Hematopoietic multipotent progenitor cell treated with erythropoietin and hydrocortisone succinate and interleukin-3 and kit ligand, for 4 days (in vitro differentiated cells): ENCODE measurements around the gene RAPGEF4.

Experiments
- DNase-seq: peaks from one replicate; pipeline ENCODE4 v3.0.0-alpha.2; 2015

Gene RAPGEF4

DNA sequence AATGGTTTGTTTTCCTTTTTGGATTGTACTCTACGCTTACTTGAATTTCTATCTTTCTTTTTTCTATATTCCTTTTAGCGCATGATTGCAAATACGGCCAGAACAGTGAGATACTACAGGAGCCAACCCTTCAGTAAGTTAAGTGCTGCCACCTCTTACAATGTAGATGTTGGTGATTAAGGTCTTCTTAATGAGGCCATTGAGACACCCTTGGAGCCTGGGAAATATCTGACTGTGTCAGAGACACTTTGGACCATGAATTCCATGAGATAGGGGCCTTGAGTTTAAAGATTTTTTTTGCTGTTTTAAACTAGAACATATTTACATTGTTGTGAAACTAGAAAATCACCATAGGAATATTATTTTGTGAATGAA is 312.9 kb downstream of the RAPGEF4 start:
- DNase-seq: no peak

DNA sequence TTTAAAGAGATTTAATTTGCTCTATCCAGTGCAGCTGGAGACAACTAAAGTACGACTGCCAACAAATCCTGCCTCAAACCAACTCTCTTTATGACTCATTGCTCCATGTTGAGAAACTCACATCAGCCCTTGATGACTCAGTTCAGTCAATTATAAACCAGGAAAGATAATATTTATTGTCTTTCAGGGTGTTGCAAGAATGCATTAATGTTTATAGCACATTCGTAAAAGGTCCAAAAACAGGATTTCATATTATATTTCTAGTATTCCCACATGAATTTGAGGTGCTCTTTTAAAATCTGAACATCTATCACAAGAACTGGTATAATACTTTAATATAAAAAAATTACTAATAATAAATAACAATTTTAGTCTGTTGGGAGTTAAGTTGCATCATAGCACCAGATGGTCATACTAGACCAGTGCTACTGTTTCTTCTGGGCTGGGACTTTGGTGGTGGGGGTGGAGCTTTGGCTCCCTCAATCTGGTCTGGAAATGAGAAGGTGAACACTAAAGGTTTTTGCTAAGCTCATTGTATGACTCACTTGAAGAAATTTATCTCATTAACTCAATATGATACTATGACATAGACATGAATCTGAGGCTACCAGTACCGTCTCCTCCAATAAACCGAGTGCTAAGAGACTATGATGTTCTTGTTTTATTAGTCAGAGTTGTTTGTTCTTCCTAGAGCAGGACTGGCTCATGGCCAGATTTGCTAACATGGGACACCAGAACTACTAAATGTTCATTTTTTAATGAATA is 313.4 kb downstream of the RAPGEF4 start:
- peak; percentile 73 for DNase-seq

DNA sequence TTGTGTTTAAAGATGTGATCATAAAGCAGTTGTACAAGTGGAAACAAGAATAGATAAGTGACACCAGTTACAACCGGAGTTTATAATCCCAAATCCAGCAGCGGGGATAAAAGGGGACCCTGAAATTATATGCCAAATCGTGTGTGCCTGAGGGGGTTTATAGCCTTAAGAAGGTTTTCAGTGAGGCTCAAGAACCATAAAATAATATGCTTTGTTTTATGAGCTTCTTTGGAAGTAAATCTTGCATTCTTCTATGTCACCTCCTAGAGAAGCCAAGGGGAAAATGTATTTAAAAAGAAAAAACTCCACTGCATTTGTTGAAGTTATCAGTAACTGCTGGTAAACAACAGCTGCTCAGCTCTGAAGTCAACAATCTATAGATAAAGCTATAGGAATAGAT is 314.2 kb downstream of the RAPGEF4 start:
- no peak for DNase-seq

DNA sequence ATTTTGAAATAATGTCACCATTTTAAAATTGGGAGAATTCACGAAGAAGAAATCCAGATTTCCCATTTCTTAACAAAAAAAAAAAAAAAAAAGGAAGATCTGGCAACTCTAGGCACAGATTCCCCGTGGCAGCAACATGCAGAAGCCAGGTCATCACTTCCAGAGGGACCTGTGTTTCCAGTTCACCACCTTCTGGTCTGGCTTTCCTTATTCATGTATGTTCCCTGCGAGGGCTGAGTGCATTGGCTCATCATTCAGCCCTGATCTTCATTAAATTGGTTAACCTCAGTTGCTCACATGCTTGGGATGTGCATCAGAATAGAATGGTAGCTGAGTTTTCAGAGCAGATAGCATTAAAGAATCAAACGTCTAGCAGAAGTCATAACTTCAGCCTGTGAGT is 315.0 kb downstream of the RAPGEF4 start:
- DNase-seq: no peak

DNA sequence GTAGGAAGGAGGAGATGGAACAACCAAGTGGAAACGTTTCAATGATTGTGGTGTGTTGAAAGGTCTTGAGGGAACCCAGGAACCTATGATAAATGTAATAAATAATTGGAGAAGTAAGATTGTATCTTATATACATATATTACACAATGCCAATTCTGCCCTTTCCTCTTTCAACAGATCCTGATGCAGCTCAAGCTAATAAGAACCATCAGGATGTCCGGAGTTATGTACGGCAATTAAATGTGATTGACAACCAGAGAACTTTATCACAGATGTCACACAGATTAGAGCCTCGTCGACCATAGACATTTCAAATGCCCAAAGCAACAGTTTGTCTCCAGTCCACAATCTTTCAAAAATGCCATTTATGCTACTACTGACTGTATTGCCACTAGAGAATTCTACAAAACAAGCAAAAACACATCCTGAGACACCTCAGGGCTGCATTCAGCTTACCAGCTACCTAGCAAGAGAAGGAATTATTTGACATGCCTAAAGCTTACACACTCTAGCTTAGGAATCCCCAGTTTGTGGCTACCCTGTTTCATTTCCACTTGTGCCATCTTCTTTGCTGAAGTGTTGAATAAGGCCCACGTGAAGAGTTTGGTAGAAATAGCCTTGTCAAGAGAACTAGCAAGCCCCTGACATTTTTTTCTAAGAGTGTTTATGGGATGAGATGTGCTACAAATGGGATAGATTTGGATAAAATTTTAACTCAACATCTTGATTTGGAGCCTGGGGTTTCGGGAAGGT is 316.0 kb downstream of the RAPGEF4 start:
- peak; percentile 69 for DNase-seq

DNA sequence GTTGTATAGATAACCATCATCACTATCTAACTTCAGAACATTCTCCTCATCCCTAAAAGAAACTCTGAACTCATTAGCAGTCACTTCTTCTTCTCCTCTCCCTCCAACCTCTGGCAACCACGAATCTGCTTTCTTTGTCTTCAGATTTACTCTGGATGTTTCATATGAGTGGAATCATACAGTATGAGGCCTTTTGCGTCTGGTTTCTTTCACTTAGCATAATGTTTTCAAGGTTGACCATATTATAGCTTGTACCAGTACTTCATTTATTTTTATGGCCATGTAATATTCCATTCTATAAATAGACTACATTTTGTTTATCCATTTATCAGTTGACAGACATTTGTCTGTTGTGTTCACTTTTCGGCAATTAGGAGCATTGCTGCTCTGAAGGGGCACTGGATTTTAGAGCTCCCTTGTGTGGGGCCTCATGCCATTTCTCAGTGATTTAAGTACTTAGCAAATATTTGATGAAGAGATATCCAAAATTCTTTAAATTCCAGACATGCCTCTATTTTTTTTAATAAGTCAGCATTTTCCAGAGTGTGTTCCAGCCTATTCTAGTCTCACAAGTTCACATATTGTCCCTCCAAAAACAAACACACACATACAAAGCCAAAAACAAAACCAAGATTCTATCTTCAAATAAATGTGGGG is 317.5 kb downstream of the RAPGEF4 start:
- DNase-seq: no peak

DNA sequence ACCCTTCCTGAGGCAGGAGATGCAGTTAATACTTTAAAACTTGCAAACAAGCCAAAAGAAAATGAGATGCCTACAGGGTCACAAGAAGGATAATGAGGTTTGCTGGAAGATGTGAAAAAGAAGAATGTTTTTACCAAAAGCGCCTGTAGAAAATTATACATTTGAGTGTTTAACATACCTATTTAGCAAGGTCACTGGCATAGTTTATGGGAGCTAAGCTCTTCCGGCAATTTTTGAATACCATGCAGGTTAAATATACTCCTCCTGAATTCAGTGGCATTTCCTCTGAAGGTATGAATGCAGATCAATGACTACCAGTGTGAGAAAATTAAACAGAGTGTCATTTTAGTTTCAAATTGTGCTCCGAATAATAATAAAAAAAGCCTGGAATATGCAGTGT is 318.8 kb downstream of the RAPGEF4 start:
- no peak for DNase-seq

DNA sequence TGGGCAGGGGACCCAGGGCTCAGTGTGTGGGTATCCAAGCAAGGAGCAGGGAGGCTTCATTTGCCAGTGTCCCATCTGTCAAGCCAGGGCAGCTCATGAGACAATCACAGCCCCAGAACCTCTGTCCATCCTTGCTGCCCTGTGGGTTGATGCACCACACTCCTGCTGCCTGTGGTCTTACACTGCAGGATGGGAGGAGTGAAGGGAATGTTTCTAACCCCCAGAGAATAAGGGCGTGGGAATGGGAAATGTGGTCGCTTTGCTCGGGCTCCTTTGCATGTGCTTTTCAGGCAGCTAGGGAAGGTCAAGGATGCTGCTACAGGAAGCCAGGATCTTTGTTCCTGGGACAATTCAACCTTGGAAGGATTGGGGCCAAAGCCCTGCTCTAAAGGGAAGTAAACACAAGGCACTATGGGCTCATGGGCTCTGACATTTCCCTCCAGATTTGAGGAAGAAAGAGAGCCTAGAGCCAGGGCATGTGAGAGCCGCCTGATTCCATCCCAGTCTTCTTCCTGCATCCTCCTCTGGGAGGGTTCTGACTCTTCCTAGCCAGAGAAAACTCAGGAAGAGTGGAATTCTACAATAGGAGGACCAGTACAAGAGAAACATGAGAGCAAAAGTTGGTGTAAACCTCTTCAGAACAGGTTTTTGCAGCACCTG is 321.2 kb downstream of the RAPGEF4 start:
- no peak for DNase-seq

DNA sequence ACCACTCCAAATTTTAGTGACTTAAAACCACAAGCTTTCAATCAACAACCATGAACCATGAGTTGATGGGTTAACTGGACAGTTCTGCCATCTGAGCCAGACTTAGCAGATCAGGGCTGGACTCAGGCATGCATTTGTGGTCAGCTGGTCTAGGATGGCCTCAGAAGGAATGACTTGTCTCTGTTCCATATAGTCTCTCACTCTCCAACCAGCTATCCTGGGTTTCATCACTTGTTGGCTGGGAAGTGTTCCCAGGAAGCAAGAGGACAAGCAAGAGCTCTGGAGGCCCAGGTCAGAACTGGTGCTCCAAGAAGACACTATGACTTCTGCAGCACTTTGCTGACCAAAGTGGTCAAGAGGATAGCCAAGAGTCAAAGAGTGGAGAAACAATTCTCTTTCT is 322.5 kb downstream of the RAPGEF4 start:
- no peak for DNase-seq

DNA sequence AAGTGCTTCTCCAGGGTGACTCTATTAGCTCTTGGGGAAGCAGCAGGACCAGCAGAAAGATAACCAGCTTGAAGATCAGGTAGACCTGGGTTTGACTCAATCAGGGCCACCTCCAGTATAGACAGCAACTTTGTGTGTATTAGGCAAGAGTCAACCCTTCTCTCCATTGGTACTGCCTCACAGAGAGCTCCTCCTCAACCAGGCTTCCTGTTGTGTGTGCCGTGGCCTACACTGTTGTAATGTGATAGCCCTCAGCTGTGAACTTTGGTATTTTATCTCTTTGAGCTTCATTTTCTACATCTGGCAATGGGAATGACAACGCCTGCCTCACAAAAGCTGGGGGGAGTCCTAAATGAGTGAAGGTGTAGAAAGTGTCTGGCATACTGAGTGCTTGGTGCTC is 323.0 kb downstream of the RAPGEF4 start:
- DNase-seq: peak; percentile 62

DNA sequence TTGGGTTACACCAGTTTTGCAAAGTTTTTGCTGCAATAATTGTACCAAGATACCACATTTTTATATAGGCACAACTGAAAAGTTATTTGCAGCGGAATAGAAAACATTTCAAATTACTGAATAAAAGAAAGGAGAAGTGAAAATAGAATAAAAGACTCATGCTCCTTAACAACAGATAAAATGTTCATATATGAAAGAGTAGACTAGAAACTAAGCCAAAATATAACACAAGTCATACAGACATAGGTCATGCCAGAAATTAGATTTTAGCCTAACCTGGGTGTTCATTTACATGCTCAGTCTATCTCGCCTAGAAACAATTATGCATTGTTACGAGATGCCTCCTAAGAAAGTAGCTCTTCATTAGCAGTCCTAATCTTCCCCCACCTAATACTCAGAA is 323.6 kb downstream of the RAPGEF4 start:
- no peak for DNase-seq

DNA sequence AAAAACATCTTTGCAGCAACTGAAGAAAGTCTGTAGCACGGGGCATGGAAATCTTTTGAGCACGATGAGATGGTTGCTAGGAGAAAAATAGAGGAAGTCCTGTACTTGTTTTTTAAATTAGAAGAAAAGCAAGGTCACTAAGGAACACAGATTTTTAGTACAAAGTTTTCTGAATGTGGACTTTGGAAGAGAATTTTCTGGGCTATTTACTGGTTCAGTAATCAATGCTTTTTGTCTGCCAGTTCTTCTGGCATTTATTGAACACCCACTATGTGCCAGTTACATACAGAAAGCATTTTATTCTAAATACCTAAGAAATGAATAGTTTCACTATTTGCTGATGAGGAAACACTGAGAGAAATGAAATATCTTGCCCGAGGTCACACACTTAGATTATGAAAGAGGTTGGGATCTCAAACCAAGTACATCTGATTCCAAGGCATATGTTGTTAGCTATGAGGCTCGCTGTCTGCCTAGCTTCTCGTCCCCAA is 324.4 kb downstream of the RAPGEF4 start:
- DNase-seq: peak; percentile 46

DNA sequence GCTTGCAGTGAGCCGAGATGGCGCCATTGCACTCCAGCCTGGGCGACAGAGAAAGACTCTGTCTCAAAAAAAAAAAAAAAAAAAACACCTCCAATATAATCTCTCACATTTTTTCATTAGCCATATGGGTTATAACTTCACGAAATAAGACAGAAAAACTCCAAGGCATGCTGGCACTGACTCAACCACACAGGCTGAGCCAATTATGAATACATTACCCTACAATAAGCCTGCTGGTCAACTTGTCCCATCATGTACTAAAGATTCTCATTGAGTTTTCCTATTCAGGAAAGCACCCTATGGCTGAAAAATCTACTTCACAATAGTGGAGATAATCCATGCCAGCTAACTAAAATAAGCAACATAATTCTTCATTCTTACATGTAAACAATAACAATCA is 327.2 kb downstream of the RAPGEF4 start:
- DNase-seq: no peak

DNA sequence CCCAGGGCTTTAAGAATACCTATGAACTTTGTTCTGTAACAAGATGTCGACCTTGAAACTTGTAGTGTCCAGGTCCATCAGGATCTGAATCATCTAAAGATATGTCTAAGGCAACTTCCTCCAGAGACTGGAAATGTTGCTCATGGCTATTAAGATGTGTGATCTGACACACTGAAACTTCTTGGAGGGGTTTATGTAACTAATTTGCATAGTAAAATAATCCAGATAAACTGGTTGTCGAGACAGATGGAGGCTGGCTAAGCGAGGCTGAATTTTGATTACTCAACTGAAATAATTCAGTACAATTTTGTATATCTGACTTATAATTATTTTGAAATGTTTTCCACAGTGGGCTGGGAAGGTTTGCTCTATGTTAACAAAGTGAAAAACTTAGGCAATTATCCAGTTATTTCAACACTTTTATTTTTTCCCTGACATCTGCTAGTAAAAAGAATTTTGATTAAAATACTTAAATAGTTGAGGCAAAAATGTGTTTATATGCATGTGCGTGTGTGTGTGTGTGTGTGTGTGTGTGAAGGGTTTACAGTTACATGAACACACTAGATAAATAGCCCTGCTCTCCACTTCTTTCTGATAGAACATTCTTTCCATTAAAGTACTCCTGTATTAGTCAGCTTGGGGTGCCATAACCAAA is 328.6 kb downstream of the RAPGEF4 start:
- no peak for DNase-seq

DNA sequence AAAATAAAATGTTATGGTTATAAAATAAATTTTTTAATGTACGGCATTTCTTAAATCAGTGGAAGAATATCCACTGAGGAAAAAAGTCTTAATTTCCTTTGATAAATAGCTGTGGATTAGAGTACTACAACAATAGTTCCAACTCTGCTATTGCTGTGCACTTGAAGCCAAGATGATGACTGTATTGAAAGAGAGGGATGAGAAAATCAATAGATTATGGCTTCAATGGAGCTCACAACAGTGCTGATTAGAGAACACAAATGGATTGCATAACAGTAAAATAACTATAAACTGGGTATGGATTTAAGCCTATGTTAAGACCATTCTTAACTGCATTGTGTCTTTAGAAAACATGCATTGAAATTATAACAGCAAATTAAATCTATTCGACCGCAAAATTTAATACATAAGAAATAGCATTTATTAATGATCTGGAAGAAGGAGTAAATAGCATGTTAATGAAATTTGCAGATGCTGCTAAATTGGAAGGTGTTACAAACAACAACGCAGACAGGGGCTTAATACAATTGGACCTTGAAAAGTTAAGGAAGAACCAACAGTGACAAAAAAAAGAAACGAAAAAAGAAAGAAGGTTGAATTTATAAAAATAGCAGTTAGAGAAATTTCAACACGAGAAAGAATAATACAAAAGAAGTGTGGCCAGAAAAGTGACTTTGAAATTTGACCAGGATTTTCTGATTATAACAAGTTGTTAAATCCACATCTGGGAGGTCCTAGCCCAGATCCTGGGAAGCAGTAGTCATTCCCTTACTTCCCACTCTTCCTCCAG is 331.4 kb downstream of the RAPGEF4 start:
- no peak for DNase-seq

DNA sequence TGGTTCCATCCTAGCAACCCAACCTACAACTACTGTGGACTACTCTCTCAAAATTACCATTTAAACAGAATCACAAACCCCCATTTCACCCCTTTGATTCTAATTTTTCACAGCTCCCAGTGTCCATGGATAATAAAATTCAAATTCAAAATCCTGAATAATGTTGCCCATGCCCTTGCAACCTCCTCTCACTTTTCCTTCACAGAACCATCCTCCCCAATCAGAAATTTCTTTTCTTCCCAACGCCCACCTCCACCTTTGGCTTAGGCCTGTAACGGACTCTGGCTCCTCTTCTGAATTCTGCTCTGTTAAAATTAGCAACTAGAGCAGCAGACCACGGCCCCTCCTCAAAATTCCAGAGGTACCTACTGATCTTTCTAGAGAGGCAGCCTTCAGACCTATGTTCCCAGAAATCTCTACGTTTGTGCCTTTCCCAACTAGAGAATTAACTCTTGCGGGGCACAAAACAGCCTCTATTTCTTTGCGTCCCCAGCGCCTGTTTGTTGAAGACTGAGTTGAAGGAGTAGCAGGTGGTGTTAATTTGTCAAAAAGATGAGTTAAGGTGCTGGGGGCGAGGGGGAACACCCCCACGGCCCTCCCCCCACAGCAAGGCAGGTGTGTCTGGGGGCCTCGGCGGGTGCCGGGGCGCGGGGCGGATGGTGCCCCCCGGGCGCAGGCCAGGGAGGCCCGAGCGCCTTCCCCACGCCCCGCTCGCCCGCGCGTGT is 339.6 kb downstream of the RAPGEF4 start:
- no peak for DNase-seq

DNA sequence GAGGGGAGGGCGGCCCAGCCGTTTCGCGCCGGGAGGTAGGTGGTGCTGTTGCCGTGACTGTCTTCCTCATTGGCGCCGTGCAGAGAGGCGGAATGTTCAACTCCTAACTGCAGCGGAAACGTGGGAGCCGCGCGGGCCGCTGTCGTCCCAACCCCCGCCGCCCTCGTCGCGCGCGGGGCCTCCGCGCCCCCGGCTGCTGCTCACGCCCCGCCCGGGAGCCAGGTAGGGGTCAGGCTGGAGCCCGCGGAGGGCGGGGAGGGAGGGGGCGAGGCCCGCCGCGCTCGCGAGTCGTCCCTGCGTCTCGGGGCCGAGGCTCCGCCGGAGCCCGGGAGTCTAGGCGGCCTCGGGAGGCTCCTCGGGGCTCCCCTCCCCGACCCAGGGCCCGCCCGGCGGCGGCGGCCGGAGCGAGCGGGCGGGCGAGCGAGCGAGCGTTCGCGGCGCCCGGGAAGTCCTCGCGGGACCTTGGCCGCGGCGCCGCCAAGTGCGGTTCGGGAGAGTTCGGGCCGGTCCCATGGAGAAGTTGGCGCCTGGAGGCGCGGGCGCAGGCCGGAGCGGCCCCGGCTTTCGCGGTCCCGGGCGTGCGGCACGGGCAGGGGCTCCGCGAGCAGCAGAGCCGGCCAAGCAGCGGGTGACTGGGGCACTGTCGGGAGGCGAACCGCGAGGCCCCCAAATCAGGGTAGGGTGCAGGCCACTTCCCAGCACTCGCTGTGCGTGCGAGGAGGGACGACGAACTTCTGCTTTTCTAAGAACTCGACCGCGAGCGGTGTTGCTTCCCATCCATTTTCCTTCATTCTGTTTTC is 340.3 kb downstream of the RAPGEF4 start, which contains the start of gene MAP3K20:
MAP3K20 (plus strand) TSS at position 66 of the 800 bp plus-strand sequence. CDS start 15,186 bp downstream, outside the sequence.
- DNase-seq: peak; percentile 90

DNA sequence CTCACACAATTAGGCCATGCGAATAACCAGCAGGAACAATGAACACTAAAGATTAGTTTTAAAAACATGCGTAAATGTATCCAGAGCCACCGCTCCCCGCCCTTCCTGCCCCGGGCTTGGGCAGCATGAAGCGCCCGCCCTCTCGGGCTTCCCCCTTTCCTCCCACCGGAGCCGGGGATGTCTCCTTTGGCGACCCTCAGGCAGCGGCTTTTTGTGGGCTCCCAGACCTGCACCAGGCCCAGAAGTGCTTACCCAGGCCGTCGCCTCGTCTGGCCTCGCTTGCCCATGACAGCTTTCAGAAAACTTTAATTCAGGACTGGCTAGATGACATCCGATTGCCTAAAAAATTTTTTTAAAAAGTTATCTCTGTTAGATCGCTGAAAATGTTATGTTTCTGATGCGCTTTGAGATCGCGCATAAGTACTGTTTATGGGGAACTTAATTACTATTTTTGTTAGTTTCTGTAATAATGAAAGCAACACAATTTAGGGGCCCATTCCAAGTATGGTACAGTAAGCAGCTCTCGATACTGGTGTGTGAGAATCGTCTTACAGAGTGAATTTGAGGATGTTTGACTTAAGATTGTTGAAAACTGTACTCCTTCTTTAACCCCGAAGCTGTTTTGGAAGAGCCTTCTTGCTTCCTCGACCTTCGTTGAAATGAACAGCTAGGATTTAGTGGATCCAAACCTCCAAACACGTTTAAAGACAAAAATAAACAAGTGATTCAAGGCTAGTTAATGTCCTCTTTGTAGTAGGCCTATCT is 341.1 kb downstream of the RAPGEF4 start:
- peak; percentile 47 for DNase-seq

DNA sequence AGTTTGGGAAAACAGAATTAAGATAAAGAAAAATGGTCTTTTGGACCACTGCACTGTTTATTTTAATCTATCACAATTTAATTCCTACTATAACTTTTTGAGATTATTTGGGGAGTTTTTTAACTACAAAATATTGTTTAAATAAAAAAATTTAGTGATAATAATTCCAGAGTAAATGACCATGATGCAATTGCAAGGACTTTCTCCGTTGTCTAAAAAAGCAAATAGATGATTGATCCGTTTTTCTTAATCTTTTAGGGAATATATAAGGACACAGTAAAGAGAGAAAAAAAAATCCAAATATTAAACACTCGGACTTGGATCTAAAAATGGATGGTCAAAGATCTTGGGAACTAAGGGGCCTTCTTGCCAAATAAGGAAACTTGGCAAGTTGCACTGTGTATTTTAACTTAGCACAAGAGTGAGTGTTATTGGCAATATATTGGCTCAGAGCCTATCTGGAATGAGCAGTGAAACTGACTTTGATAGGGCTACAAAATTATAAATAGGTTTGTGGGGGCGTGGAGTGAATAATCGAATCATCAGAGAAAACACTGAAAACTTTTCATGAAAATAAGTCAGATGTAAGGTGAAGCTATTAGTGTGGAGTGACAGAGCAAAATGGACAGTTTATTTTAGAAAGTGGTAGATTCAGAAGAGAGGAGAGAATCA is 342.0 kb downstream of the RAPGEF4 start:
- DNase-seq: peak; percentile 61
